MCF 10A (cell line): Measurements from ENCODE around the gene KCNG1. TPM values are rescaled to one million over a fixed set of nuclear protein-coding genes. Genes with fewer than 3 reads are reported as not detected.

Experiments used
- BruUV-seq: library from RNA; stranded (reverse); fragments of 400-500 nt; replicated peaks from 2 replicates; lab custom pipeline; 2021; lab: Mats Ljungman, UMichigan
- CTCF ChIA-PET: fragments of 300-600 bp; sonication (Branson Sonifier 250); formaldehyde crosslinking; extraction: SDS; loops from one replicate; lab custom pipeline; 2021; ENCODE audit warnings: antibody characterized with exemption, inconsistent platforms; lab: Yijun Ruan, JAX
- POLR2A ChIA-PET: fragments of 300-600, 350-650 bp; sonication (Branson Sonifier 250); formaldehyde crosslinking; extraction: SDS; loops from one replicate; lab custom pipeline; 2020; ENCODE audit warnings: antibody characterized with exemption, inconsistent platforms; lab: Yijun Ruan, JAX
- DNase-seq: peaks from one replicate; pipeline ENCODE4 v3.0.0-alpha.2; 2018; ENCODE audit not compliant: unreplicated experiment
- H3K27ac Mint-ChIP-seq: one replicate; pipeline ENCODE4 v1.8.0; 2022; ENCODE audit warnings: mild to moderate bottlenecking, low read depth, mixed read lengths; ENCODE audit not compliant: unreplicated experiment
- H3K27me3 Mint-ChIP-seq: one replicate; pipeline ENCODE4 v1.8.0; 2022; ENCODE audit warnings: mixed read lengths; ENCODE audit not compliant: insufficient read depth, unreplicated experiment
- H3K36me3 Mint-ChIP-seq: one replicate; pipeline ENCODE4 v1.8.0; 2022; ENCODE audit warnings: mild to moderate bottlenecking, moderate library complexity, mixed read lengths; ENCODE audit not compliant: insufficient read depth, unreplicated experiment
- H3K4me1 Mint-ChIP-seq: one replicate; pipeline ENCODE4 v1.8.0; 2022; ENCODE audit warnings: mixed read lengths; ENCODE audit not compliant: insufficient read depth, unreplicated experiment
- H3K4me3 Mint-ChIP-seq: one replicate; pipeline ENCODE4 v1.8.0; 2022; ENCODE audit warnings: mild to moderate bottlenecking, moderate library complexity, mixed read lengths; ENCODE audit not compliant: unreplicated experiment
- H3K9me3 Mint-ChIP-seq: one replicate; pipeline ENCODE4 v1.8.0; 2022; ENCODE audit warnings: mixed read lengths; ENCODE audit not compliant: unreplicated experiment
- CTCF ChIP-seq: fragments of 200-600 bp; IDR thresholded peaks from one replicate; pipeline ENCODE4 v1.8.0; 2022; ENCODE audit warnings: antibody characterized with exemption, mild to moderate bottlenecking; ENCODE audit not compliant: unreplicated experiment
- intact Hi-C: fragments of 100-400 bp; cut with micrococcal nuclease; formaldehyde crosslinking; loops from 2 replicates; pipeline ENCODE4 v1.14.1; 2022
- total RNA-seq: library from RNA; stranded (reverse); gene quantifications from 2 replicates; pipeline ENCODE4 v1.2.3, GENCODE V29; 2022

Gene KCNG1
- total RNA-seq, 1 experiment from 2014 or later = 24.8 TPM

GRCh38 chr20:51065615-51066014 lies 42.7 kb upstream of the KCNG1 start:
- DNase-seq = no peak
- Mint-ChIP-seq H3K36me3 (no peaks in the 10 kb centered on the region), H3K9me3 (no peaks in the 10 kb centered on the region), H3K27me3 (peaks cover 45% of the 10 kb centered on the region), H3K4me3 (no peak overlapping the region), H3K4me1 (no peaks in the 10 kb centered on the region), H3K27ac (no peak overlapping the region)
- intact Hi-C loops = no loop called here
- TF ChIP-seq CTCF = no peak
- ChIA-PET CTCF (interaction anchor here (0.9 to 1.3 kb wide), 2 partner anchors 23 to 73 kb away, joined by 3 read pairs; no protein-coding TSS in a partner anchor), POLR2A (no interaction called here)
- BruUV-seq = no TSS peak

GRCh38 chr20:51064137-51064536 lies 41.2 kb upstream of the KCNG1 start:
- Mint-ChIP-seq H3K27me3 (peaks cover 45% of the 10 kb centered on the region), H3K36me3 (peaks cover 4% of the 10 kb centered on the region), H3K9me3 (no peaks in the 10 kb centered on the region), H3K27ac (no peak overlapping the region), H3K4me3 (no peak overlapping the region), H3K4me1 (no peaks in the 10 kb centered on the region)
- no peak for DNase-seq
- no TSS peak for BruUV-seq
- no peak for TF ChIP-seq CTCF
- intact Hi-C loops = no loop called here
- ChIA-PET CTCF (interaction anchor here (0.8 kb wide), 1 partner anchor 82 kb away, joined by 3 read pairs; no protein-coding TSS in a partner anchor), POLR2A (no interaction called here)

GRCh38 chr20:51062065-51062464 lies 39.2 kb upstream of the KCNG1 start:
- BruUV-seq = no TSS peak
- Mint-ChIP-seq H3K4me3 (no peak overlapping the region), H3K27ac (no peak overlapping the region), H3K9me3 (no peaks in the 10 kb centered on the region), H3K4me1 (no peaks in the 10 kb centered on the region), H3K27me3 (peaks cover 29% of the 10 kb centered on the region), H3K36me3 (peaks cover 4% of the 10 kb centered on the region)
- no peak for TF ChIP-seq CTCF
- CTCF ChIA-PET = interaction anchor here (0.6 kb wide), 1 partner anchor 19 kb away, joined by 3 read pairs; no protein-coding TSS in a partner anchor
- POLR2A ChIA-PET = no interaction called here
- DNase-seq = no peak
- intact Hi-C loops = no loop called here

DNA sequence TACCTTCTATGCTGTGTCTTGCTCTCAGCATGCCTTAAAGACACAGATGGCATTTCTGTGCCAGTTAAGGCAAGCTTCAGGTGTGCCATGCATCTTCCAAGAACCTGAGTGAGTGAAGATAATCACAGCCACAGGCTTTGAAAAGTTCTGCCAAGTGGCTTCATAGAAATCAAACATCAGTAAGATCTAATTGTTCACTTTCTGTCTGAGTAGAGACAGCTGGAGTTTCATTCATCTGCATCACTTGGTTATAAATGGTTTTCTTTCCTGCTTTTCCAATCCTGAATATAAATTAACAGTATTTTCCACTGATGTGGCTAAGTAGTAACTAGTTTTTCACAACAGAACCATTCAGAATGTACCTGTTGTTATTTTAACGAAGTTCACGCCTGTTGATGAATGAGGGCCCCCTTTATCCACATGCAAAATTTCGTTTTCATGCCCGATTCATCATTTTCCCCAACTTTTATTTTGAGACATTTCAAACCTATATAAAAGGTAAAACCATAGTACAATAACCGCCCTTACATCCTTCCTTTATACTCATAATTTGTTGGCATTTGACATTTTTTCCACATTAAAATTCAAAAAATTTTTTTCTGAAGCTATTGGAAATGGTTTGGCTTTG lies 38.6 kb upstream of the KCNG1 start:
- Mint-ChIP-seq H3K4me3 (no peak overlapping the region), H3K9me3 (no peaks in the 10 kb centered on the region), H3K27ac (no peak overlapping the region), H3K27me3 (peaks cover 24% of the 10 kb centered on the region), H3K4me1 (no peaks in the 10 kb centered on the region), H3K36me3 (peaks cover 4% of the 10 kb centered on the region)
- no peak for TF ChIP-seq CTCF
- DNase-seq = no peak
- intact Hi-C loops = no loop called here
- POLR2A ChIA-PET = no interaction called here
- BruUV-seq = no TSS peak
- CTCF ChIA-PET = interaction anchor here (0.6 to 0.8 kb wide), 2 partner anchors 19 to 948 kb away, joined by 3 read pairs; no protein-coding TSS in a partner anchor
